Activated CD4-positive, alpha-beta T cell treated with anti-CD3 and anti-CD28 coated beads, Interleukin-2, amount 50 U/mL, for 1 hour (primary cell): ENCODE measurements around the gene NRSN2.
"Not testable (repeated sequence)": the region's sequence is repeated elsewhere in the genome, so short reads cannot be mapped to it uniquely, and the experiment has no call there.

Source experiments
- DNase-seq: peaks from one replicate; pipeline ENCODE4 v3.0.0-alpha.2; 2020

The NRSN2 gene

GRCh38 chr20:354298-354977 is 7.5 kb downstream of the NRSN2 start:
- DNase-seq: peak; percentile 76

GRCh38 chr20:356154-356553 is 9.2 kb downstream of the NRSN2 start:
- not testable (repeated sequence) for DNase-seq

GRCh38 chr20:356745-357144 is 9.8 kb downstream of the NRSN2 start:
- DNase-seq: no peak

- DNase-seq: no peak
These were observed 12.1 kb downstream of the NRSN2 start for GRCh38 chr20:358891-359555.

GRCh38 chr20:361561-361960 is 14.7 kb downstream of the NRSN2 start:
- no peak for DNase-seq

GRCh38 chr20:362271-363254 is 15.7 kb downstream of the NRSN2 start:
- DNase-seq: no peak

GRCh38 chr20:363319-364078 is 16.6 kb downstream of the NRSN2 start:
- no peak for DNase-seq

- no peak for DNase-seq
These were observed 18.2 kb downstream of the NRSN2 start for GRCh38 chr20:364905-365794.

GRCh38 chr20:366041-366718 is 19.3 kb downstream of the NRSN2 start:
- no peak for DNase-seq

GRCh38 chr20:366719-367485 is 20.0 kb downstream of the NRSN2 start:
- DNase-seq: no peak

GRCh38 chr20:367486-367887 is 20.6 kb downstream of the NRSN2 start:
- DNase-seq: no peak

GRCh38 chr20:368915-369314 is 22.0 kb downstream of the NRSN2 start:
- DNase-seq: no peak

- DNase-seq: no peak
These were observed 23.3 kb downstream of the NRSN2 start for GRCh38 chr20:370151-370600.

- no peak for DNase-seq
These were observed 24.3 kb downstream of the NRSN2 start for GRCh38 chr20:370977-371754.

GRCh38 chr20:371755-372542 is 25.0 kb downstream of the NRSN2 start:
- DNase-seq: no peak

- DNase-seq: not testable (repeated sequence)
These were observed 25.7 kb downstream of the NRSN2 start for GRCh38 chr20:372543-373082.

- DNase-seq: no peak
These were observed 26.4 kb downstream of the NRSN2 start for GRCh38 chr20:373171-373890.
